GM10266 (cell line): ENCODE results near the gene MRPL11.

ENCODE experiments used
- DNase-seq: peaks from one replicate; pipeline ENCODE4 v3.0.0; 2012; ENCODE audit errors: extremely low spot score
- TF ChIP-seq, protein P1 (sequence below): IDR thresholded peaks from 2 replicates; pipeline ENCODE4 v1.5.1; 2012; ENCODE audit warnings: mild to moderate bottlenecking, low read depth; ENCODE audit not compliant: control insufficient read depth, insufficient read depth; ENCODE audit errors: missing control alignments

MRPL11 gene

DNA sequence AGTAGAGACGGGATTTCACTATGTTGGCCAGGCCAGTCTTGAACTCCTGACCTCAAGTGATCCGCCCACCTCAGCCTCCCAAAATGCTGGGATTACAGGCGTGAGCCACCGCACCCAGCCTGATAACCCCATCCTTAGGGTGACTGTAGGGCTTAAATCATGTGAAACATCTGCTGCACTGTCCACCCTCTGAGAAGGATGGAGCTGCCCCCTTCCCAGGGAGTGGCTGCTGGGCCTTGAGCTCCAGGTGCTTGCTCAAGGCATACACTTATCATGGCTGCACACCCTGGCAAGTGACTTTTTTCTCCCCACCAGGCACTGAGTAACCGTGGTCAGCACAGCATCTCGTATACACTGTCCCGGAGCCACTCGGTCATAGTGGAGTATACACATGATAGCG is 33.4 kb upstream of the MRPL11 start:
- TF ChIP-seq, protein P1, sequence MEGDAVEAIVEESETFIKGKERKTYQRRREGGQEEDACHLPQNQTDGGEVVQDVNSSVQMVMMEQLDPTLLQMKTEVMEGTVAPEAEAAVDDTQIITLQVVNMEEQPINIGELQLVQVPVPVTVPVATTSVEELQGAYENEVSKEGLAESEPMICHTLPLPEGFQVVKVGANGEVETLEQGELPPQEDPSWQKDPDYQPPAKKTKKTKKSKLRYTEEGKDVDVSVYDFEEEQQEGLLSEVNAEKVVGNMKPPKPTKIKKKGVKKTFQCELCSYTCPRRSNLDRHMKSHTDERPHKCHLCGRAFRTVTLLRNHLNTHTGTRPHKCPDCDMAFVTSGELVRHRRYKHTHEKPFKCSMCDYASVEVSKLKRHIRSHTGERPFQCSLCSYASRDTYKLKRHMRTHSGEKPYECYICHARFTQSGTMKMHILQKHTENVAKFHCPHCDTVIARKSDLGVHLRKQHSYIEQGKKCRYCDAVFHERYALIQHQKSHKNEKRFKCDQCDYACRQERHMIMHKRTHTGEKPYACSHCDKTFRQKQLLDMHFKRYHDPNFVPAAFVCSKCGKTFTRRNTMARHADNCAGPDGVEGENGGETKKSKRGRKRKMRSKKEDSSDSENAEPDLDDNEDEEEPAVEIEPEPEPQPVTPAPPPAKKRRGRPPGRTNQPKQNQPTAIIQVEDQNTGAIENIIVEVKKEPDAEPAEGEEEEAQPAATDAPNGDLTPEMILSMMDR: no peak
- DNase-seq: no peak

DNA sequence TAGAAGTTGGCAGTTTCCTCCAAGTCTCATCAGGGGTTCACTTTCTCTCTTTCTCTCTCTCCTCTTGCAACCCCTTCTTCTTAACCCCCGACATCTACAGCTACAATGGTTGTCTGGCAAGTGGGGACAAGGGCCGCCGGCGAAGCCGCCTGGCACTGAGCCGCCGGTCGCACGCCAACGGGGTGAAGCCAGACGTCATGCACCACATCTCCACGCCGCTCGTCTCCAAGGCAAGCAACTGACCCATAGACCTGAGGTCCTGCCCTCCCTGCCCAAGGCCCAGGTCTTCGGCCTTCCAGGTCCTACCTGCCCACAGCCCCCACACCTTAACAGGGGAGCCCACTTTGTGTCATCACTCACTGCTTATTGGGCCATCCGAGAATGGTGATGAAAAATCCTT is 32.5 kb upstream of the MRPL11 start:
- no peak for DNase-seq
- TF ChIP-seq, protein P1: no peak

- TF ChIP-seq, protein P1: no peak
- no peak for DNase-seq
These were observed 31.4 kb upstream of the MRPL11 start for GRCh38 chr11:66470015-66470414.

- DNase-seq: no peak
- TF ChIP-seq, protein P1: no peak
These were observed 30.8 kb upstream of the MRPL11 start for GRCh38 chr11:66469441-66469840.

DNA sequence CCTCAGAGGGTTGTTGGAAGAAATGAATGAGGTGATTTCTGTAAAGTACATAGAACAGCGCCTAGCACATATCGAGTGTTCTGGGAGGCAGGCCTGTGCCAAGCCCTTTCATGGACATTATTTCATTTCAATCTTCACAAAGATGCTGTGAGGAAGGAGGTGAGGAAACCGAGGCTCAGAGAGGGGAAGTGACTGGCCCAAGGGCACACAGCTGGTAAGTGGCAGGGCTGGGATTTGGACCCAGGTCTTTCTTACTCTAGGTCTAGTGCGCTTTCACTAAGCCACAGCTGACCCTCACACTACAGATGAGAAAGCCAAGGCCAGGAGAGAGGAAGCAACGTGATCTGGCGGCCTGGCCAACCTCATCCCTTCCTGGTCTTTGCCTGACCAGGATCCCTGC is 30.0 kb upstream of the MRPL11 start:
- TF ChIP-seq, protein P1: no peak
- DNase-seq: no peak

DNA sequence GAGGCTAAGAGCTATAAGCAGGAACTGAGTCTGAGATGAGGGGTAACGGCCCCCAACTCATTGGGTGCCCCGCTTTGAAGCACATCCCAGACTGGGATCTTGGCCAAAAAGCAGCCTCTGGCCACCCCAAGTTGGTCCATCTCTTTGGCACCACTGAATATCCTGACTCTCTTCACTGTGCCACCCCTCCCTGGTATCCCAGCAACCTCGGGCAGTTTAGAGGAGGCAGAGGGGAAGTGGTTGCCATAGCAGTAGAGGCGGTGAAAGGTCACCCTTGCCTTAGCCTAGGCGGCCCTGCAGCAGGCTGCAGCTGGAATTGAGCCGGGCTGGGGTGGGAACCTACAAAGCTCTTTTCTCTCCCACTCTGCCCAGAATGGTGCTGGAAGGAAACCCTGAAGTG is 29.1 kb upstream of the MRPL11 start:
- TF ChIP-seq, protein P1: no peak
- no peak for DNase-seq

GRCh38 chr11:66467034-66467659 is 28.5 kb upstream of the MRPL11 start:
- TF ChIP-seq, protein P1: peak; percentile 3
- DNase-seq: peak; percentile 64
